GM12878 (cell line): ENCODE measurements around the gene CLIC6. TPM values are rescaled to one million over a fixed set of nuclear protein-coding genes. Genes with fewer than 3 reads are reported as not detected.

Source experiments
- ATAC-seq: fragments of 200-7000 bp; cut with Tn5 transposase; 3 replicates; pipeline ENCODE4 v1.9.1; 2020; ENCODE audit warnings: mild to moderate bottlenecking, moderate library complexity
- BruUV-seq: library from RNA; stranded (reverse); fragments of 400-500 nt; replicated peaks from 2 replicates; lab custom pipeline; 2021; lab: Mats Ljungman, UMichigan
- CTCF ChIA-PET: fragments of 300-600 bp; sonication (Branson Sonifier 250); formaldehyde crosslinking; extraction: SDS; loops from one replicate; lab custom pipeline; 2021; ENCODE audit warnings: inconsistent platforms; lab: Yijun Ruan, JAX
- POLR2A ChIA-PET: fragments of 350-600 bp; formaldehyde crosslinking; extraction: SDS; loops from one replicate; lab custom pipeline; 2021; ENCODE audit warnings: inconsistent platforms; lab: Charles Lee
- RAD21 ChIA-PET: fragments of 300-600 bp; sonication (Branson Sonifier 250); formaldehyde crosslinking; loops from one replicate; lab custom pipeline; 2023; ENCODE audit warnings: antibody characterized with exemption; ENCODE audit not compliant: unreplicated experiment; lab: Charles Lee
- SMC1A ChIA-PET: fragments of 300-600 bp; sonication (Branson Sonifier 250); formaldehyde crosslinking; loops from one replicate; lab custom pipeline; 2023; ENCODE audit not compliant: unreplicated experiment, uncharacterized antibody; lab: Charles Lee
- DNase-seq: peaks from one replicate; pipeline ENCODE4 v3.0.0-alpha.2; 2011; ENCODE audit warnings: low read depth, low spot score
- FAIRE-seq: peaks from 3 replicates; lab custom pipeline; 2011; peaks lifted over from hg19 to GRCh38; lab: Jason Lieb, UNC
- H2AFZ ChIP-seq: 2 replicates; pipeline ENCODE4 v1.6.0; 2011; ENCODE audit warnings: low read depth, low read length, control low read depth; ENCODE audit not compliant: control insufficient read depth
- H3K27ac ChIP-seq: 2 replicates; pipeline ENCODE4 v1.5.1; 2011; ENCODE audit warnings: control low read depth; ENCODE audit not compliant: control insufficient read depth, insufficient read depth
- H3K27me3 ChIP-seq, 2 experiments: replicated peaks in 1 of 2; 2 replicates each; pipeline versions ENCODE4 v1.6.0 to v1.6.1; 2011; ENCODE audit warnings: low read length in 1 of 2; ENCODE audit not compliant: control insufficient read depth in 2 of 2, insufficient read depth in 2 of 2
- H3K36me3 ChIP-seq, 2 experiments: 2 replicates each; pipeline ENCODE4 v1.5.1; 2011; ENCODE audit warnings: low read length in 1 of 2; ENCODE audit not compliant: control insufficient read depth in 2 of 2, insufficient read depth in 2 of 2
- H3K4me1 ChIP-seq: 2 replicates; pipeline ENCODE4 v1.6.1; 2011; ENCODE audit warnings: mild to moderate bottlenecking, low read length, moderate library complexity, mixed read lengths; ENCODE audit not compliant: control insufficient read depth, insufficient read depth
- H3K4me2 ChIP-seq: 2 replicates; pipeline ENCODE4 v1.6.0; 2011; ENCODE audit warnings: control low read depth; ENCODE audit not compliant: control insufficient read depth, insufficient read depth
- H3K4me3 ChIP-seq: fragments of 200-600 bp; sonication (generic); 2 replicates; pipeline ENCODE4 v1.5.1; 2016
- H3K79me2 ChIP-seq: 2 replicates; pipeline ENCODE4 v1.6.0; 2011; ENCODE audit warnings: low read length; ENCODE audit not compliant: control insufficient read depth, insufficient read depth
- H3K9ac ChIP-seq: 2 replicates; pipeline ENCODE4 v1.8.0; 2011; ENCODE audit warnings: low read length, control low read depth, mixed read lengths; ENCODE audit not compliant: control insufficient read depth, insufficient read depth
- H3K9me3 ChIP-seq: replicated peaks from 3 replicates; pipeline ENCODE4 v1.5.1; 2011; ENCODE audit warnings: mild to moderate bottlenecking, low read length; ENCODE audit not compliant: control insufficient read depth, insufficient read depth
- H4K20me1 ChIP-seq: 2 replicates; pipeline ENCODE4 v1.6.0; 2011; ENCODE audit not compliant: control insufficient read depth, insufficient read depth
- BMI1 ChIP-seq: fragments of 450-650 bp; IDR thresholded peaks from 2 replicates; pipeline ENCODE4 v1.6.1; 2016; ENCODE audit warnings: mild to moderate bottlenecking, moderate library complexity, borderline replicate concordance
- CBX5 ChIP-seq: sonication (generic); IDR thresholded peaks from 2 replicates; pipeline ENCODE4 v1.6.1; 2016; ENCODE audit warnings: low read depth, moderate library complexity, mild to moderate bottlenecking, inconsistent platforms
- CREM ChIP-seq: IDR thresholded peaks from 2 replicates; pipeline ENCODE4 v1.6.1; 2014; ENCODE audit warnings: antibody characterized with exemption, low read depth
- EGR1 ChIP-seq, 2 experiments: IDR thresholded peaks; 1 replicate in 1 of 2; 2 replicates in 1 of 2; pipeline ENCODE4 v1.6.1; 2011 to 2012; ENCODE audit warnings: low read depth in 2 of 2, low read length in 2 of 2, borderline replicate concordance in 1 of 2, mild to moderate bottlenecking in 1 of 2, moderate library complexity in 1 of 2
- EP300 ChIP-seq, 2 experiments: fragments of 150-350 bp in 1 of 2; IDR thresholded peaks; 2 replicates each; pipeline ENCODE4 v1.6.1; 2011 to 2012; ENCODE audit warnings: low read depth in 2 of 2, low read length in 2 of 2, borderline replicate concordance in 1 of 2, improper control_type of control experiment in 1 of 2, inconsistent platforms in 1 of 2; ENCODE audit not compliant: control insufficient read depth in 1 of 2
- HDAC6 ChIP-seq: fragments of 200-600 bp; sonication (generic); IDR thresholded peaks from one replicate; pipeline ENCODE4 v1.8.0; 2017; ENCODE audit warnings: antibody characterized with exemption; ENCODE audit not compliant: unreplicated experiment
- MTA2 ChIP-seq: fragments of 450-650 bp; IDR thresholded peaks from 2 replicates; pipeline ENCODE4 v1.6.1; 2016; ENCODE audit warnings: low read depth, mild to moderate bottlenecking, moderate library complexity
- MYB ChIP-seq: fragments of 150-350 bp; IDR thresholded peaks from 2 replicates; pipeline ENCODE4 v1.6.1; 2014; ENCODE audit warnings: mild to moderate bottlenecking, low read depth, low read length, borderline replicate concordance
- POU2F2 ChIP-seq: IDR thresholded peaks from 3 replicates; pipeline ENCODE4 v1.6.1; 2011; ENCODE audit warnings: low read depth, mild to moderate bottlenecking, low read length, borderline replicate concordance
- RB1 ChIP-seq: fragments of 450-650 bp; formaldehyde crosslinking; IDR thresholded peaks from 2 replicates; pipeline ENCODE4 v1.6.1; 2017; ENCODE audit warnings: mild to moderate bottlenecking, borderline replicate concordance
- WRNIP1 ChIP-seq: IDR thresholded peaks from 2 replicates; pipeline ENCODE4 v1.6.1; 2011; ENCODE audit warnings: low read depth, low read length, improper control_type of control experiment, borderline replicate concordance
- ZNF622 ChIP-seq: fragments of 450-650 bp; IDR thresholded peaks from 2 replicates; pipeline ENCODE4 v1.6.1; 2017; ENCODE audit warnings: mild to moderate bottlenecking, inconsistent platforms
- WGBS: methylation state at CpG from one replicate; pipeline ENCODE4 v1.1.6; 2016; ENCODE audit warnings: low lambda C conversion rate; ENCODE audit not compliant: insufficient replicate concordance, insufficient coverage; ENCODE audit errors: missing lambda C conversion rate; 5-methylcytosine and 5-hydroxymethylcytosine counted together
- in situ Hi-C: fragments of 300-500 bp; cut with MboI; formaldehyde crosslinking; loops from 9 replicates; pipeline ENCODE4 v1.14.3; 2018; ENCODE audit warnings: mixed read lengths
- intact Hi-C: fragments of 100-400 bp; cut with micrococcal nuclease; formaldehyde crosslinking; loops from one replicate; pipeline ENCODE4 v1.14.2; 2022; ENCODE audit not compliant: unreplicated experiment
- polyA plus RNA-seq, 11 experiments: library from polyadenylated mRNA; depleted of rRNA in 4 of 11; unstranded in 6 of 11; stranded (reverse) in 5 of 11; fragments of >200 nt; fragmentation: Nextera tagmentation in 4 of 11; fragmentation: Illumina TruSeq in 1 of 11; extraction: Ambion mirVana in 4 of 11; extraction: Trizol in 1 of 11; gene quantifications; 1 replicate in 1 of 11; 2 replicates in 10 of 11; pipeline versions ENCODE4 v1.2.1 to v1.2.3, GENCODE V29; 2011 to 2016; ENCODE audit warnings: inconsistent platforms in 2 of 11, missing spikeins in 2 of 11, low read depth in 1 of 11
- total RNA-seq, 4 experiments: library from RNA; depleted of rRNA in 3 of 4; stranded (reverse); fragments of >200 nt in 3 of 4; fragmentation: Illumina TruSeq in 1 of 4; extraction: Trizol in 1 of 4; gene quantifications; 2 replicates each; pipeline versions ENCODE4 v1.2.1 to v1.2.3, GENCODE V29; 2013 to 2021

The CLIC6 gene
- total and polyA plus RNA-seq, 10 of the 15 experiments (the other 5 are each of a cell fraction or from before 2014, with no cell fraction given): 5.7 to 34.1 (median 11.2) TPM

GRCh38 chr21:34700605-34701004, 31.8 kb downstream of the CLIC6 start:
- FAIRE-seq: no peak
- POLR2A ChIA-PET: no interaction called here
- RAD21 ChIA-PET: no interaction called here
- SMC1A ChIA-PET: no interaction called here
- Histone ChIP-seq H2AFZ (no peak overlapping the region), H3K27ac (no peak overlapping the region), H3K4me2 (no peak overlapping the region), H4K20me1 (no peaks in the 10 kb centered on the region), H3K36me3 (peaks cover 5 to 7% of the 10 kb centered on the region in 2 experiments; a peak in 3 of 4 replicates), H3K79me2 (peaks cover 17% of the 10 kb centered on the region), H3K4me3 (no peak overlapping the region), H3K9me3 (no peaks in the 10 kb centered on the region), H3K4me1 (peaks cover 18% of the 10 kb centered on the region), H3K27me3 (no peaks in the 10 kb centered on the region)
- in situ Hi-C loops (no loop called here), intact Hi-C loops (no loop called here)
- ATAC-seq: no peak
- CTCF ChIA-PET: no interaction called here
- no TSS peak for BruUV-seq
- no peak for TF ChIP-seq POU2F2
- no peak for TF ChIP-seq MYB
- no peak for TF ChIP-seq BMI1
- TF ChIP-seq WRNIP1: no peak
- TF ChIP-seq EP300 (IDR thresholded peaks at IDR 0.05; ENCODE audit: borderline replicate concordance in 1 of 2, control insufficient read depth in 1 of 2, low read depth in 2 of 2, low read length in 2 of 2): no peak
- no peak for TF ChIP-seq RB1
- no peak for TF ChIP-seq EGR1 (IDR thresholded peaks at IDR 0.05; ENCODE audit: borderline replicate concordance in 1 of 2, low read depth in 2 of 2, low read length in 2 of 2)
- no peak for TF ChIP-seq MTA2
- no peak for TF ChIP-seq CREM
- no peak for TF ChIP-seq HDAC6
- TF ChIP-seq ZNF622: no peak
- TF ChIP-seq CBX5: no peak
- TF ChIP-seq, all 136 proteins: peak for 0
- no peak overlapping the region for H3K9ac ChIP-seq
- WGBS: 49% methylated on average over 10 of the region's 10 CpGs
- DNase-seq: no peak
